Urinary bladder (tissue), 4 donors: ENCODE measurements around the gene SCGN. TPM values are rescaled to one million over a fixed set of nuclear protein-coding genes. Genes with fewer than 3 reads are reported as not detected.

ENCODE experiments used
- DNase-seq: peaks from one replicate; pipeline ENCODE4 v3.0.0-alpha.2; 2015; ENCODE audit errors: extremely low spot score
- H3K27ac ChIP-seq: one replicate; pipeline ENCODE4 v1.5.1; 2013; ENCODE audit warnings: low read depth, mild to moderate bottlenecking, moderate library complexity
- H3K36me3 ChIP-seq: one replicate; pipeline ENCODE4 v1.6.1; 2013; ENCODE audit warnings: mild to moderate bottlenecking, moderate library complexity; ENCODE audit not compliant: insufficient read depth
- H3K4me1 ChIP-seq: one replicate; pipeline ENCODE4 v1.6.1; 2013; ENCODE audit warnings: mild to moderate bottlenecking, moderate library complexity; ENCODE audit not compliant: insufficient read depth
- H3K4me3 ChIP-seq: one replicate; pipeline ENCODE4 v1.5.1; 2013; ENCODE audit warnings: low read depth, low read length
- WGBS: extraction: QIAGEN DNeasy Blood & Tissue Kit; methylation state at CpG from one replicate; pipeline ENCODE4 v1.1.7; 2013; 5-methylcytosine and 5-hydroxymethylcytosine counted together
- polyA plus RNA-seq: library from polyadenylated mRNA; stranded (reverse); fragments of 200-250 nt; gene quantifications from one replicate; pipeline ENCODE4 v1.2.3, GENCODE V29; 2013
- total RNA-seq: library from RNA; depleted of rRNA; stranded (reverse); fragments of >200 nt; gene quantifications from one replicate; pipeline ENCODE4 v1.2.3, GENCODE V29; 2014
- donor health status: healthy with polysubstance abuse.
- donor health status: healthy.

The SCGN gene, protein sequence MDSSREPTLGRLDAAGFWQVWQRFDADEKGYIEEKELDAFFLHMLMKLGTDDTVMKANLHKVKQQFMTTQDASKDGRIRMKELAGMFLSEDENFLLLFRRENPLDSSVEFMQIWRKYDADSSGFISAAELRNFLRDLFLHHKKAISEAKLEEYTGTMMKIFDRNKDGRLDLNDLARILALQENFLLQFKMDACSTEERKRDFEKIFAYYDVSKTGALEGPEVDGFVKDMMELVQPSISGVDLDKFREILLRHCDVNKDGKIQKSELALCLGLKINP
- 0.21 TPM for total RNA-seq
- 0.09 TPM for polyA plus RNA-seq

DNA sequence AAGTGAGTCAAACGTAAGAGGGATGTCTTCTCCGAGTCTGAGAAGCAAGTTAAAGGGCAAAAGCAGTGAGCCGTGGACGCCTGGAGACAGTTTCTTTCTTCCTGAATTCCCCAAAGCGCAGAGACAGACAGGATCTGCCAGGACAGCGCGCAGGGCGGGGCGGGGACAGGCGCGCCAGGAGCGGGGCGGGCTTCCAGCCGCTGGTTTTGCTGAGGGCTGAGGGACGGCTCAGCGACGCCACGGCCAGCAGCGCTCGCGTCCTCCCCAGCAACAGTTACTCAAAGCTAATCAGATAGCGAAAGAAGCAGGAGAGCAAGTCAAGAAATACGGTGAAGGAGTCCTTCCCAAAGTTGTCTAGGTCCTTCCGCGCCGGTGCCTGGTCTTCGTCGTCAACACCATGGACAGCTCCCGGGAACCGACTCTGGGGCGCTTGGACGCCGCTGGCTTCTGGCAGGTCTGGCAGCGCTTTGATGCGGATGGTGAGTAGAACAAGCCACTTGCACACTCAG is at the start of gene SCGN:
Gene SCGN, plus strand, starts transcription at position 209 of the 509 bp plus-strand sequence. Its CDS starts 189 bp downstream, at position 398.
- WGBS: 2% methylated on average over 35 of the region's 35 CpGs
- DNase-seq: peak; percentile 59
- Histone ChIP-seq H3K4me1 (no peaks in the 10 kb centered on the region), H3K36me3 (no peaks in the 10 kb centered on the region), H3K27ac (no peak within 1 kb of the TSS), H3K4me3 (no peak within 1 kb of the TSS)

DNA sequence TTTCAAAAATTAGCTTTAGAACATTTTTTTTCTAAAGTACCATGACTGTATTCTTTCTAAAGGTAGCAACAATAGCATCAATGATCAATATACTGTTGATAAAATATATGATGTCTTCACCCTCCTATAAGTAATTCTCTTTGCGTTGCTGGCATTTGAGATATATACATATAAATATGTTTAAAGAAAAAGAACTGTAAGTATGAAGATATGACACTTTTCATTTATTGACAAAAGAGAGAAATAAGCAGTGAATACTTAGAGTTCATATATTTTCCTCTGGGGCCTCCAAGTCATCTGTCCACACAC is 49.4 kb upstream of the SCGN start:
- Histone ChIP-seq H3K27ac (no peak overlapping the region), H3K4me1 (no peaks in the 10 kb centered on the region), H3K4me3 (no peak overlapping the region), H3K36me3 (no peaks in the 10 kb centered on the region)
- 94% methylated on average over 1 of the region's 1 CpG for WGBS
- no peak for DNase-seq

DNA sequence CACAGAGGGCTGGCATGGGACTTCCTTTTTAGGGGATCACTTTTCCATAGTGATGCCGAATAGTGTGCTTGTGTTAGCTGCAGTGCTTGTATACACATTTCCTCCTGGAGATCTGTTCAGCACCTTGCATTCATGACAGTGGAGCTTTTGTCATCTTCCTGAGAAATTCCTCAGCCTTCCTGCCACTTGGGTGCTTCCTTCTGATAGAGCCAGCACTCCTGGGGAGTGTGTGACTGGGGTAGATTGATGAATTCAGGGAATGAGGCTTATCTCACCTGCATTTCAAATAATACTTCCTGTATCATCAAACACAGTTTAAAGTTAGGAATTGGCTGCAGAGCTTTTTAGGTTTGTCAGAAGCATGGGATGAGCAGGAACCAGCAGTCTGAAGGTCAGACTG is 48.8 kb upstream of the SCGN start:
- DNase-seq: no peak
- no peaks in the 10 kb centered on the region for H3K4me1 ChIP-seq
- H3K4me3 ChIP-seq: no peak overlapping the region
- no peaks in the 10 kb centered on the region for H3K36me3 ChIP-seq
- H3K27ac ChIP-seq: no peak overlapping the region
- WGBS: 100% methylated on average over 1 of the region's 1 CpG

DNA sequence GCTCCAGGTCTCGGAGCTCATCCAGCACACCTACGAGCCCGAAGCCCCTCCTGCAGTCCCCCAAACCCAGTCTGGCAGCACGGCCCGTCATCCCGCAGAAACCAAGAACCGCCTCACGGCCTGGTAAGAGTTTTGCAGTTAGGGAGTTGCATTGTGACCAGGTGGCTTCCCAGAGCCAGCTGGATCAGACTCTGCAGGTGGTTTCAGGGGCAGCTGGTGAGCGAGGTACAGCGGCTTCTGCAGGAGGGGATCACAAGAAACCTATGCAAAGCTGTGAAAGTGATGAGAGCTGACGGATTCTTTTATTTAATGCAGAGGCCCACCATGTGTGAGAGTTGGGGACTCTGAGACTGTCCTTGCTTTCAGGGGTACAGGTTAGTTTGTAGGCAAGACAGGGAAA is 45.9 kb upstream of the SCGN start:
- Histone ChIP-seq H3K27ac (no peak overlapping the region), H3K4me1 (no peaks in the 10 kb centered on the region), H3K36me3 (no peaks in the 10 kb centered on the region), H3K4me3 (no peak overlapping the region)
- WGBS: 92% methylated on average over 11 of the region's 11 CpGs
- no peak for DNase-seq

DNA sequence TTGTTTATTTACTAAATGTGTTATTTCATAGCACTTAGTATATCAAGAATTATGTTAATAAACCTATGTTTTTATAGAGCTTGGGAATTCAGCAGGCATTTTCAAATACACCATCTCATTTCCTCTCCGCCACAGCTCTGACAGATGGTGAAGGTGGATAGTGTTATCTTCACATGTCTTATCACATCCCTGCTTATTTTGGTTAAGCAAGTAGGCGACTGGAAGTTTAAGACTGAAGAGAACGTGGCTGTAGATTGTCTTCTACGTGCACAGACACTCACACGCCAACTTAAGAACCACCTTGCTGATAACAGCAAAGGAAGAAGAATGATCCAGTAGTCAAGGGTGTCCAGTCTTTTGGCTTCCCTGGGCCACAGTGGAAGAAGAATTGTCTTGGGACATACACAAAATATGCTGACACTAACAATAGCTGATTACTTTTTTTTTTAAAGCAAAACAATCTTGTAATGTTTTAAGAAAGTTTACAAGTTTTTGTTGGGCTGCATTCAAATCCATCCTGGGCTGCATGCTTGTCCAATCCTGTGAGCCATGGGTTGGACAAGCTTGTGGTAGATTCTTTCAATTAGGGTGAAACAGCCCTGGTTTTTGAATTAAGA is 43.3 kb upstream of the SCGN start:
- no peak for DNase-seq
- Histone ChIP-seq H3K27ac (no peak overlapping the region), H3K36me3 (no peaks in the 10 kb centered on the region), H3K4me3 (no peak overlapping the region), H3K4me1 (no peaks in the 10 kb centered on the region)
- WGBS: 77% methylated on average over 5 of the region's 5 CpGs

DNA sequence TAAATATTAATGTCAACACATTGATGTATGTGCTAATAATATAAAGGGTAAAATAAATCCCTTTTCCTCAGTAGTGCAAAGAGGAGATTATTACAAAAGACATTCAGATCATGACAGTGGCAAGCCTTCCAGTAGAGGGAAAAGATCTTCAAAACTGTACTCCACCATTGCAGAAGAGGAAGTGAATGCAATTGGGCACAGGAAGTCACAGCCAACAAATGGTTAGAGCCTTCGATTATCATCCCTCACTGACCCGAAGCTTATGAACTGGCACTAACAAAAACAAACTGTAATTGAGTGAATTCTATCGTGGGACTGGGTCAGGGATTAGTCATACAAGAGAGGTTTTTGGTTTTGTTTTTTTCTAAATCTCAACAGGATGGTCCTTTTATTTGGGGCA is 39.3 kb upstream of the SCGN start:
- 65% methylated on average over 3 of the region's 3 CpGs for WGBS
- Histone ChIP-seq H3K27ac (no peak overlapping the region), H3K4me1 (no peaks in the 10 kb centered on the region), H3K36me3 (peaks cover 2% of the 10 kb centered on the region), H3K4me3 (no peak overlapping the region)
- no peak for DNase-seq

DNA sequence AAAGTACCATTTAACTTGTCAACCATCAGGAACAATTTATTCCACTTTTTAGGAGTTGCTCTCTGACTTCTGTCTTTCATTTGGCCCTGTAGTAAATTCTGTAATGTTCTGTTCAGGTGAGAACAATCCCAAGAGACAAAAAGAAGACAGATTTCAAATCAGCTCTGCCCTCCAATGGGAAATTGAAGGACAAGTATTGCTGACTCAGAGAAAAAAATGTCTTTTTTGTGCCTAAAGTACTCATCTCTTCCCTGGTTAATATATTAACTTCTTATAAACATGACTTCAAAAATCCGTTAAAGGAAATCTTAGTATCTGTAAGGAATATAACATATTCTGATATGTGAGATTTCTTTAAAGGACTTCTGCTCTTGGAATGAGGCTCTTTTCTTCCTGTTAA is 38.6 kb upstream of the SCGN start:
- 67% methylated on average over 1 of the region's 1 CpG for WGBS
- Histone ChIP-seq H3K36me3 (peaks cover 2% of the 10 kb centered on the region), H3K4me3 (no peak overlapping the region), H3K4me1 (no peaks in the 10 kb centered on the region), H3K27ac (no peak overlapping the region)
- no peak for DNase-seq

DNA sequence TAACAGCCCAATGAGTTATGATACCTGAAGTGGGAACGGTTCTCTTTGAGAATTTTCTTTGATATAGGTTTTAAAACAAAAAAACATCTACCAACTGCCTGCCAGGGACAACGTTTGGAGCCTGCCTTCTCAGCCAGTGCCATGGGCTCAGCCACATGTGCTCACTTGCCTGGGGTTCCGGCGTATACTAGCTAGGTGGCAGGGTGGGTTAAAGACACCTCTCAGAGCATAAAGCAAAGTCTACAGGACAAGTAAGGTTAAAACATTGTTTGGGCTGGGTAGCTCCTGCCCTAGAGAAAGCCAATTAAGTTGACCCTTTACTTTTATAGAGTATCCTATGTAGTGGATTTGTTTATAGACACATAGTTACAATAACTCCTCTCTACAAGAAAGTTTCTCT is 38.0 kb upstream of the SCGN start:
- 77% methylated on average over 4 of the region's 4 CpGs for WGBS
- Histone ChIP-seq H3K4me1 (no peaks in the 10 kb centered on the region), H3K4me3 (no peak overlapping the region), H3K27ac (no peak overlapping the region), H3K36me3 (peaks cover 2% of the 10 kb centered on the region)
- no peak for DNase-seq

DNA sequence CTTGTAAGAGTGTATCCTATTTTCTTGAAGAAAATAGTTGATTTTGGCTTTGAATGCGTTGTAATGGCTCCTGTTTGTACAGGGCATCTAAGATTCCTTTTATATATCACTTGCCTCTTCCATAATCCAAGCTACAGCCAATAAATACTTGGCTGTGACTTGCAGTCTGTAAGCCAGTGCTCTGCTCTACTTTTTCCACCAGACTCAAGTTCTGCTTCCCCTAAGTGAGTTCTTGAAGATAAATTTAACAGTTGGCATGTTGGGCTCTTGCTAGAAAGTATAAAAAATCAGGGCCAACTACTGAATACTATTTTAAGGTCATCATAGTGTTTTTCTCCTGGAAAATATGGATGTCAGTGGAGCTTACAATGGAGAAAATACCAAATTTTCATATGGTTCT is 36.5 kb upstream of the SCGN start:
- H3K27ac ChIP-seq: no peak overlapping the region
- no peak for DNase-seq
- H3K4me1 ChIP-seq: no peaks in the 10 kb centered on the region
- peaks cover 2% of the 10 kb centered on the region for H3K36me3 ChIP-seq
- WGBS: 89% methylated on average over 1 of the region's 1 CpG
- H3K4me3 ChIP-seq: no peak overlapping the region

DNA sequence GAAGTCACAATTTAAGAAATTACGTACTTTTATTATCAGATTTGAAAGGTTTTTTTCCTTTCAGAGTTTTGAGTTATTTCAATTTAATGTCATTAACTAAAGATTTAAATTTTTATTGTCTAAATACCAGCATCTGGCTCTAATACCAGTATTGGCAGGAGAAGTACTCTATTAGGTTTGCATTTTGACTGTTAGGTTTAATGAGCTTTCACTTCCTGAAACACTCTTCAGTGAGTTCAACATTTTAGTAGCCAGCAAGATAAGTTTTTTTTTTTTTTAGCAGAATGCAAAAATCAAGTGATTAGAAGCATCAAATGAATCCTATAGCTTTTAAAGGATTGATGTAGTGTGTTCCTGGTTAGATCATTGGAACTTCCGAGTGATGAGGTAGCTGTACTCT is 34.0 kb upstream of the SCGN start:
- 89% methylated on average over 2 of the region's 2 CpGs for WGBS
- H3K4me1 ChIP-seq: no peaks in the 10 kb centered on the region
- no peak overlapping the region for H3K4me3 ChIP-seq
- no peak overlapping the region for H3K27ac ChIP-seq
- peaks cover 2% of the 10 kb centered on the region for H3K36me3 ChIP-seq
- DNase-seq: no peak

DNA sequence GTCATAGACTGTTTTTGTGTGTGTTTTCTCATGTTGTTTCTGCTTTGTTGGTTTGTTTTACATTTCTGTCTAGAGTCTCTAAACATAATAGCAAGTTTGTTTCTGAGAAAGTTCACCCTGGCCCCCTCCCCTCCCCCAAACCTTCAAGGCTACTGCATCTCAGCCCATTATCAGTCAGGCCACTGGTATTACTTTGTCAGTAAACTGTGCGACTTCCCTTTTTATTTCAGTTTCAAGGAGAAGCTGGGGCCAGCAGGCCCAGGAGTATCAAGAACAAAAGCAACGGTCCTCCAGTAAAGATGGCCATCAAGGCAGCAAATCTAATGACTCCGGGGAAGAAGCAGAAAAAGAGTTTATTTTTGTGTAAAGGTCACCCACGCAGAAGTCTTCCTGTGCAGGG is 32.8 kb upstream of the SCGN start:
- Histone ChIP-seq H3K4me1 (no peaks in the 10 kb centered on the region), H3K36me3 (peaks cover 2% of the 10 kb centered on the region), H3K4me3 (no peak overlapping the region), H3K27ac (no peak overlapping the region)
- 73% methylated on average over 4 of the region's 4 CpGs for WGBS
- no peak for DNase-seq

DNA sequence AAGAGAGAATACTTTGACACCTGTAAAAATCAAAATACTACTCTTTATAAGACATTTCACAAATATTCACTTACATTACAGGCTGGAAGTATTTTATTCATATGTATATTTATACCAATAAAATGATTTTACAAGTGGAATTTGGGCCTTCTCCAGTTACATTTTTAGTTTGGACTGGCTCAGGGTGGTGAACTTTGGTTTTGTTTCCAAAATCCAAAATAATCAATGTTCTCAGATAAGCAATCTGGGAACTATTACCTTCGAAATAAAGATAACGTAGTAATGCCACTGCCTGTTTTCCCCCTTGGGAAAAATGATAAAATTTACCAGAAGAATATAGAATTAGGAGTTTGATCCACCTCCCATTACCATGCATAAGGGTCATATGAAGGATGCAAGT is 31.6 kb upstream of the SCGN start:
- peaks cover 2% of the 10 kb centered on the region for H3K36me3 ChIP-seq
- H3K4me3 ChIP-seq: no peak overlapping the region
- DNase-seq: no peak
- no peaks in the 10 kb centered on the region for H3K4me1 ChIP-seq
- 72% methylated on average over 2 of the region's 2 CpGs for WGBS
- H3K27ac ChIP-seq: no peak overlapping the region

DNA sequence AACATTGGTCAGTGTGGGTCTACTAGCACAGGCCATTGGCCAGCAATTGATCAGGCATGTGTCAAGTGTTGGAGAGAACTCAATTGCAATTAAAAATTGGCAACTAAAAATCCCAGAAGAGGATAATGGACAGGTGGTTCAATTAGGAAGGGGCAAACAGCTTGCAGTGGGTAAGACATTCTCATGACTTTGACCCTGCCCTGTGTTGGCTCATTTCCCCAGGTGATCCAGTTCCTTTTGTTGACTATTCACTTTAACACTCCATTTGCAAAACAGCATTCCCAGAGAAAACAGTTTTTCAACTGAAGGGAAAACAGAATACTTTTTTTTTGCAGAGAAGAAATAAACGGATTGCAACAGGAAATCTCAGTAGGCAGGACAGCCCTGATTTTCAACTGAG is 28.9 kb upstream of the SCGN start:
- H3K4me3 ChIP-seq: no peak overlapping the region
- DNase-seq: no peak
- H3K36me3 ChIP-seq: no peaks in the 10 kb centered on the region
- H3K27ac ChIP-seq: no peak overlapping the region
- WGBS: 25% methylated on average over 1 of the region's 1 CpG
- no peaks in the 10 kb centered on the region for H3K4me1 ChIP-seq

DNA sequence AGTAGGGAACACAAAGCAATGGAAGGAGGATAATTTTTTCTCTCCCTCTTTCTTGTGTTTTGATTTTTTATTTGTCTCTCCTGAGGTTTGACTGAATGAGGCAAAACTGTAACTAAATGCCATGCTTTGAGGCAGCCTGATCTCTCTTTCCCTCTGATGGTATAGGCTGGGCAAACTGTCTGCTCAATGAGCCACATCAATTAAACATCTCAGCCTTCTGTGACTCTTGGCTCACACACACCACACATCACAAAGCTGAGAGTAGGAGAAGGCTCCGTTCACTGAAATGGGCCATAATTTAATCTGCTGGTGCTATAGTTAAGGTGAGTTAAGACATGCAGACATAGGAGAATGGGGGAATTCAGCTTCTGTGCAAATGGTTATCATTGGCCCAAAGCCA is 28.1 kb upstream of the SCGN start:
- 67% methylated on average over 1 of the region's 1 CpG for WGBS
- no peak for DNase-seq
- no peak overlapping the region for H3K4me3 ChIP-seq

More for the DNA sequence above, 28.1 kb upstream of the SCGN start:
- Histone ChIP-seq H3K27ac (no peak overlapping the region), H3K36me3 (no peaks in the 10 kb centered on the region), H3K4me1 (no peaks in the 10 kb centered on the region)
